Tongue (tissue), 2 donors: Measurements from ENCODE around the gene FRMD4A. TPM values are rescaled to one million over a fixed set of nuclear protein-coding genes. Genes with fewer than 3 reads are reported as not detected.
A peak's percentile ranks its signal among the peaks of the same experiment; 100 is the strongest.

Experiments used
- DNase-seq: peaks from one replicate; pipeline ENCODE4 v3.0.0-alpha.2; 2015
- total RNA-seq: library from RNA; depleted of rRNA; stranded (reverse); fragments of >200 nt; gene quantifications from one replicate; pipeline ENCODE4 v1.2.3, GENCODE V29; 2014

Gene FRMD4A
- total RNA-seq, 1 donor from 2014 or later = 29.5 TPM

- DNase-seq = no peak
These were observed 9.5 kb upstream of the FRMD4A start for GRCh38 chr10:14340051-14340744.

- DNase-seq = no peak
These were observed 6.0 kb upstream of the FRMD4A start for GRCh38 chr10:14336736-14337135.

- no peak for DNase-seq
These were observed 4.0 kb upstream of the FRMD4A start for GRCh38 chr10:14334771-14335170.

- no peak for DNase-seq
These were observed 2.9 kb upstream of the FRMD4A start for GRCh38 chr10:14333606-14334005.

GRCh38 chr10:14332903-14333302 is 2.2 kb upstream of the FRMD4A start:
- DNase-seq = peak; percentile 53

GRCh38 chr10:14329746-14330173 is 964 bp downstream of the FRMD4A start:
- peak; percentile 75 for DNase-seq

- no peak for DNase-seq
These were observed 1.6 kb downstream of the FRMD4A start for GRCh38 chr10:14328881-14329672.

- DNase-seq = no peak
These were observed 3.2 kb downstream of the FRMD4A start for GRCh38 chr10:14327527-14327926.

- DNase-seq = peak; percentile 73
These were observed 4.1 kb downstream of the FRMD4A start for GRCh38 chr10:14326581-14326980.

GRCh38 chr10:14325325-14325955 is 5.3 kb downstream of the FRMD4A start:
- DNase-seq = peak; percentile 41

- DNase-seq = peak; percentile 22
These were observed 8.1 kb downstream of the FRMD4A start for GRCh38 chr10:14322526-14323188.

- DNase-seq = no peak
These were observed 12.7 kb downstream of the FRMD4A start for GRCh38 chr10:14318007-14318406.

GRCh38 chr10:14312014-14312413 is 18.7 kb downstream of the FRMD4A start:
- DNase-seq = peak; percentile 39

GRCh38 chr10:14311206-14311957 is 19.3 kb downstream of the FRMD4A start:
- DNase-seq = no peak

- DNase-seq = no peak
These were observed 21.1 kb downstream of the FRMD4A start for GRCh38 chr10:14309593-14309992.

- peak; percentile 70 for DNase-seq
These were observed 24.5 kb downstream of the FRMD4A start for GRCh38 chr10:14306190-14306589.

- peak; percentile 77 for DNase-seq
These were observed 26.7 kb downstream of the FRMD4A start for GRCh38 chr10:14304046-14304445.

- no peak for DNase-seq
These were observed 28.7 kb downstream of the FRMD4A start for GRCh38 chr10:14302035-14302434.

- peak; percentile 27 for DNase-seq
These were observed 31.2 kb downstream of the FRMD4A start for GRCh38 chr10:14299556-14299955.

- DNase-seq = no peak
These were observed 34.5 kb downstream of the FRMD4A start for GRCh38 chr10:14296065-14296709.

GRCh38 chr10:14294347-14295059 is 36.2 kb downstream of the FRMD4A start:
- no peak for DNase-seq
